Measurements from ENCODE around the gene TSFM. TPM values are rescaled to one million over a fixed set of nuclear protein-coding genes. Genes with fewer than 3 reads are reported as not detected.

The TSFM gene
- total and polyA plus RNA-seq, 9 of the 15 experiments (the other 6 are each of a cell fraction or from before 2014, with no cell fraction given), result 44.6 to 198 (median 60.2) TPM

DNA sequence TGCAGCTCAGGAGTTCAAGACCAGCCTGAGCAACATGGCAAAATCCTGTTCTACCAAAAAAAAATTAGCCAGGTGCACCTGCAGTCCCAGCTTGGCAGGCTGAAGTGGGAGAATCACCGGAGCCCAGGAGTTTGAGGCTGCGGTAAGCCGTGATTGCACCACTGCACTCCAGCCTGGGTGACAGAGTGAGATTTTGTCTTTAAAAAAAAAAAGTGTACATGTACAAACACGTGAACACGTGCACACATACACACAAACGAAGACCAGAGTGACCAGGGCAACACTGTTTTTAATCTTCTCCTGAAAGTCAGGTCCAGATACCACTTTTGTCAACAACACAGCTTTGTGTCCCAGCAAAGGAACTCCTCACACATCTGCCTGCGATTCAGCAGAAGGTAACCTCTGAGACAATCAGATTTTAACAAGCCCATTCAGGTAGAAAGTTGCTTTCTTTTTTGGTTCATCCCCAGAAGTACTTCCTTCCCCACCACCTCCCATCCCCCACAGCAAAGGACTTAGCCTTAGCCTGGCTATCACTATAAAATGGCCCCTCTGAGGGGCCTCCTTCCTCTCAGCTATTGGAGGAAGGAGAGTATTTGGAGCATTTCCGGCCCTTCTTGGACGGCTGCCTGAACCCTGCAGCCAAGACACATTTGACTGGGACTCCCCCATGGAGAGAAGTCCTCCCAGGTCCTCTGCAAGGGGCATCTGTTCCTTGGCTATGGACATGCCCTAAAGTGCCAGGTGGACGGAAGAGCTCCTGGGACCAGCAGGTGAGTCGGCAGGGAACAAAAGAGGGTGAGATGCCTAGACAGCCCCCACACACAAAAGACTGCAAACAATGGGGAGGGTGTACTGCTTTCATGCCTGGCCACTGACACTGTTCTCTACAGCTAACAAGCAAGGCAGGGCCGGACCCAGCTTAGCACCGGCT, 54.1 kb downstream of the TSFM start (continued):
- TF ChIP-seq SRSF9 (IDR thresholded peaks at IDR 0.05; ENCODE audit: borderline replicate concordance, low read depth, low read length) (no peak), KAT8 (IDR thresholded peaks at IDR 0.05; ENCODE audit: low read depth) (no peak), NFIX (CRISPR knock-in tag; IDR thresholded peaks at IDR 0.05; ENCODE audit: low read depth) (no peak), MNT (conservative IDR thresholded peaks at IDR 0.05) (peak in 1 of 2 experiments; percentile 70; a peak in 3 of 4 replicates), LCOR (CRISPR knock-in tag; IDR thresholded peaks at IDR 0.05) (no peak), BHLHE40 (IDR thresholded peaks at IDR 0.05; ENCODE audit: low read length) (peak; percentile 59; the same call in 1 of the 2 replicates), HDAC6 (IDR thresholded peaks at IDR 0.05; ENCODE audit: low read depth, low read length) (no peak)

All from K562 (cell line).